HEK293T (cell line): ENCODE data around the gene AADACL4.

ENCODE experiments used
- CTCF ChIA-PET: fragments of 350-600 bp; formaldehyde crosslinking; extraction: SDS; loops from one replicate; lab custom pipeline; 2021; ENCODE audit warnings: antibody characterized with exemption, inconsistent platforms; lab: Yijun Ruan, JAX
- POLR2A ChIA-PET: fragments of 350-600 bp; formaldehyde crosslinking; extraction: SDS; loops from one replicate; lab custom pipeline; 2020; ENCODE audit warnings: antibody characterized with exemption, inconsistent platforms; lab: Yijun Ruan, JAX
- DNase-seq: peaks from one replicate; pipeline ENCODE4 v3.0.0; 2012; ENCODE audit warnings: mixed read lengths; ENCODE audit errors: extremely low spot score
- ARNT ChIP-seq: fragments of 450-650 bp; IDR thresholded peaks from 2 replicates; pipeline ENCODE4 v1.6.1; 2017; ENCODE audit warnings: mild to moderate bottlenecking
- BHLHE40 ChIP-seq: fragments of 450-650 bp; IDR thresholded peaks from 2 replicates; pipeline ENCODE4 v1.6.1; 2016; ENCODE audit warnings: mild to moderate bottlenecking, moderate library complexity, borderline replicate concordance
- CTBP1 ChIP-seq: fragments of 450-650 bp; IDR thresholded peaks from 2 replicates; pipeline ENCODE4 v1.6.1; 2016; ENCODE audit warnings: borderline replicate concordance
- ELF4 ChIP-seq: fragments of 450-650 bp; IDR thresholded peaks from 2 replicates; pipeline ENCODE4 v1.6.1; 2017; ENCODE audit warnings: antibody characterized with exemption
- FOXA1 ChIP-seq: fragments of 450-650 bp; IDR thresholded peaks from 2 replicates; pipeline ENCODE4 v1.6.1; 2016; ENCODE audit warnings: mild to moderate bottlenecking
- FOXK2 ChIP-seq: fragments of 450-650 bp; IDR thresholded peaks from 2 replicates; pipeline ENCODE4 v1.6.1; 2016; ENCODE audit warnings: mild to moderate bottlenecking
- FOXM1 ChIP-seq: fragments of 450-650 bp; IDR thresholded peaks from 2 replicates; pipeline ENCODE4 v1.6.1; 2017; ENCODE audit warnings: mild to moderate bottlenecking, borderline replicate concordance
- HDGF ChIP-seq: fragments of 450-650 bp; IDR thresholded peaks from 2 replicates; pipeline ENCODE4 v1.6.1; 2017; ENCODE audit warnings: antibody characterized with exemption, borderline replicate concordance
- L3MBTL2 ChIP-seq: fragments of 450-650 bp; conservative IDR thresholded peaks from 2 replicates; pipeline ENCODE4 v1.6.1; 2016; ENCODE audit warnings: mild to moderate bottlenecking
- LEF1 ChIP-seq: fragments of 450-650 bp; IDR thresholded peaks from 2 replicates; pipeline ENCODE4 v1.6.1; 2017; ENCODE audit warnings: mild to moderate bottlenecking, borderline replicate concordance
- NFRKB ChIP-seq: fragments of 450-650 bp; IDR thresholded peaks from 2 replicates; pipeline ENCODE4 v1.6.1; 2016; ENCODE audit warnings: mild to moderate bottlenecking, moderate library complexity
- PKNOX1 ChIP-seq: fragments of 450-650 bp; IDR thresholded peaks from 2 replicates; pipeline ENCODE4 v1.6.1; 2016
- SP1 ChIP-seq: fragments of 450-650 bp; IDR thresholded peaks from 2 replicates; pipeline ENCODE4 v1.6.1; 2017
- SUZ12 ChIP-seq: fragments of 450-650 bp; IDR thresholded peaks from 2 replicates; pipeline ENCODE4 v1.6.1; 2016; ENCODE audit warnings: mild to moderate bottlenecking
- TARDBP ChIP-seq: fragments of 450-650 bp; IDR thresholded peaks from 2 replicates; pipeline ENCODE4 v1.6.1; 2016
- ZNF384 ChIP-seq: fragments of 450-650 bp; IDR thresholded peaks from 2 replicates; pipeline ENCODE4 v1.6.1; 2016

Gene AADACL4

GRCh38 chr1:12598974-12599373 lies 44.9 kb upstream of the AADACL4 start:
- POLR2A ChIA-PET, result interaction anchor here (1.6 kb wide), 1 partner anchor 19 kb away, joined by 5 read pairs; the partner anchor contains the start of gene DHRS3

GRCh38 chr1:12599657-12600056 lies 44.2 kb upstream of the AADACL4 start:
- POLR2A ChIA-PET, result interaction anchor here (1.6 kb wide), 1 partner anchor 19 kb away, joined by 5 read pairs; the partner anchor contains the start of gene DHRS3
- DNase-seq, result no peak
- CTCF ChIA-PET, result no interaction called here
- TF ChIP-seq LEF1, result no peak
- TF ChIP-seq PKNOX1, result no peak
- TF ChIP-seq HDGF, result no peak
- TF ChIP-seq FOXA1, result no peak
- no peak for TF ChIP-seq TARDBP
- TF ChIP-seq BHLHE40, result no peak
- no peak for TF ChIP-seq FOXK2
- no peak for TF ChIP-seq ARNT
- no peak for TF ChIP-seq FOXM1
- no peak for TF ChIP-seq SP1
- TF ChIP-seq SUZ12, result no peak
- TF ChIP-seq ELF4, result no peak
- TF ChIP-seq CTBP1, result no peak
- no peak for TF ChIP-seq L3MBTL2
- no peak for TF ChIP-seq NFRKB
- TF ChIP-seq ZNF384, result no peak

More at GRCh38 chr1:12598974-12599373, 44.9 kb upstream of the AADACL4 start:
- no peak for DNase-seq
- CTCF ChIA-PET, result interaction anchor here (0.7 to 1.1 kb wide), 2 partner anchors 12 to 13 kb away, joined by 3 read pairs; no protein-coding TSS in a partner anchor
- no peak for TF ChIP-seq L3MBTL2
- TF ChIP-seq SP1, result no peak
- no peak for TF ChIP-seq ELF4
- TF ChIP-seq PKNOX1, result no peak
- TF ChIP-seq FOXM1, result no peak
- TF ChIP-seq HDGF, result no peak
- TF ChIP-seq FOXA1, result no peak
- no peak for TF ChIP-seq BHLHE40
- TF ChIP-seq NFRKB, result no peak
- TF ChIP-seq ZNF384, result no peak
- TF ChIP-seq LEF1, result no peak
- TF ChIP-seq TARDBP, result no peak
- TF ChIP-seq FOXK2, result no peak
- TF ChIP-seq CTBP1, result no peak
- TF ChIP-seq ARNT, result no peak
- no peak for TF ChIP-seq SUZ12

- CTCF ChIA-PET, result interaction anchor here (1.7 kb wide), 1 partner anchor 15 kb away, joined by 7 read pairs; no protein-coding TSS in a partner anchor
- TF ChIP-seq BHLHE40 (no peak), FOXM1 (no peak), SP1 (no peak), ZNF384 (no peak), CTBP1 (no peak)
- DNase-seq, result no peak
- POLR2A ChIA-PET, result no interaction called here
Observed at GRCh38 chr1:12600335-12600734, 43.5 kb upstream of the AADACL4 start.

- peak; percentile 68 for DNase-seq
- TF ChIP-seq FOXK2 (no peak), FOXM1 (no peak), CTBP1 (no peak), SUZ12 (no peak), NFRKB (no peak), HDGF (no peak), FOXA1 (no peak), SP1 (no peak), ZNF384 (no peak), TARDBP (no peak), L3MBTL2 (no peak)
- CTCF ChIA-PET, result interaction anchor here (0.7 to 1.7 kb wide), 4 partner anchors 14 to 142 kb away, joined by 3 to 7 read pairs (median 4); no protein-coding TSS in a partner anchor
- POLR2A ChIA-PET, result interaction anchor here (0.5 to 1.5 kb wide), 4 partner anchors 15 to 61 kb away, joined by 3 to 5 read pairs (median 4); partner anchors contain the start of gene DHRS3
Observed at GRCh38 chr1:12600880-12601633, 42.8 kb upstream of the AADACL4 start.

GRCh38 chr1:12601700-12602658 lies 41.9 kb upstream of the AADACL4 start:
- POLR2A ChIA-PET, result interaction anchor here (0.5 to 1.5 kb wide), 4 partner anchors 14 to 61 kb away, joined by 3 to 5 read pairs (median 4); partner anchors contain the start of gene DHRS3
- CTCF ChIA-PET, result interaction anchor here (1.0 to 1.7 kb wide), 3 partner anchors 14 to 17 kb away, joined by 3 to 7 read pairs (median 6); no protein-coding TSS in a partner anchor
- TF ChIP-seq ELF4, result no peak
- TF ChIP-seq FOXM1, result no peak
- TF ChIP-seq L3MBTL2, result no peak
- no peak for TF ChIP-seq SUZ12
- TF ChIP-seq TARDBP, result no peak
- TF ChIP-seq ZNF384, result no peak
- TF ChIP-seq HDGF, result no peak
- no peak for TF ChIP-seq FOXA1
- TF ChIP-seq ARNT, result no peak
- TF ChIP-seq BHLHE40, result no peak
- no peak for DNase-seq
